HCT116 (cell line): ENCODE results near the gene PDK2. TPM values are rescaled to one million over a fixed set of nuclear protein-coding genes. Genes with fewer than 3 reads are reported as not detected.

Experiments
- ATAC-seq: fragments of 200-7000 bp; cut with Tn5 transposase; 2 replicates; pipeline ENCODE4 v1.9.1; 2020; ENCODE audit warnings: mild to moderate bottlenecking, moderate library complexity
- BruUV-seq: library from RNA; stranded (reverse); fragments of 400-500 nt; replicated peaks from 2 replicates; lab custom pipeline; 2021; lab: Mats Ljungman, UMichigan
- CTCF ChIA-PET: fragments of 300-600 bp; sonication (Branson Sonifier 250); formaldehyde crosslinking; loops from one replicate; lab custom pipeline; 2021; ENCODE audit warnings: antibody characterized with exemption; lab: Charles Lee
- POLR2A ChIA-PET: fragments of 300-600, 350-600 bp; sonication (Branson Sonifier 250); formaldehyde crosslinking; loops from one replicate; lab custom pipeline; 2021; ENCODE audit warnings: antibody characterized with exemption; lab: Charles Lee
- RAD21 ChIA-PET, 2 experiments: fragments of 300-600 bp; sonication (Branson Sonifier 250); formaldehyde crosslinking; loops; one replicate each; lab custom pipeline; 2023; ENCODE audit warnings: low total read pairs in 2 of 2; ENCODE audit not compliant: uncharacterized antibody in 2 of 2, unreplicated experiment in 2 of 2, low non-redundant PET in 1 of 2; lab: Charles Lee
- DNase-seq: peaks from one replicate; pipeline ENCODE4 v3.0.0-alpha.2; 2010; ENCODE audit warnings: low read depth, low spot score
- H2AFZ ChIP-seq: fragments of 200-600 bp; shearing (Covaris generic), sonication (generic); 2 replicates; pipeline ENCODE4 v1.6.1; 2017; ENCODE audit warnings: low read depth, mixed run types, mixed read lengths, antibody characterized with exemption, low read length; ENCODE audit not compliant: poor library complexity, severe bottlenecking
- H3K27ac ChIP-seq: 2 replicates; pipeline ENCODE4 v1.5.1; 2012; ENCODE audit warnings: low read depth, low read length
- H3K27me3 ChIP-seq: fragments of 200-600 bp; sonication (generic); 2 replicates; pipeline ENCODE4 v1.6.1; 2016; ENCODE audit warnings: mixed run types, low read length, mixed read lengths; ENCODE audit not compliant: insufficient read depth
- H3K36me3 ChIP-seq, 2 experiments: fragments of 200-500 bp in 1 of 2; fragments of 200-600 bp in 1 of 2; sonication (Bioruptor generic) in 1 of 2; sonication (generic) in 1 of 2; 2 replicates each; pipeline versions ENCODE4 v1.5.1 to v1.6.1; 2014 to 2016; ENCODE audit warnings: low read length in 2 of 2, inconsistent platforms in 1 of 2, mixed read lengths in 1 of 2, mixed run types in 1 of 2; ENCODE audit not compliant: insufficient read depth in 2 of 2, control insufficient read depth in 1 of 2
- H3K4me1 ChIP-seq, 2 experiments: fragments of 200-600 bp in 1 of 2; sonication (generic) in 1 of 2; 2 replicates each; pipeline versions ENCODE4 v1.5.1 to v1.6.1; 2012 to 2017; ENCODE audit warnings: low read length in 2 of 2, inconsistent platforms in 1 of 2, mild to moderate bottlenecking in 1 of 2, mixed read lengths in 1 of 2, mixed run types in 1 of 2, moderate library complexity in 1 of 2; ENCODE audit not compliant: insufficient read depth in 2 of 2, control insufficient read depth in 1 of 2
- H3K4me2 ChIP-seq: fragments of 200-600 bp; sonication (generic); 2 replicates; pipeline ENCODE4 v1.6.1; 2017; ENCODE audit warnings: mixed run types, low read length, mixed read lengths
- H3K4me3 ChIP-seq, 2 experiments: fragments of 200-600 bp in 1 of 2; sonication (generic) in 1 of 2; replicated peaks in 1 of 2; 2 replicates each; pipeline ENCODE4 v1.5.1; 2011 to 2016; ENCODE audit warnings: low read length in 2 of 2, control low read depth in 1 of 2, low read depth in 1 of 2, mild to moderate bottlenecking in 1 of 2, mixed read lengths in 1 of 2, mixed run types in 1 of 2
- H3K79me2 ChIP-seq: fragments of 200-600 bp; sonication (generic); 2 replicates; pipeline ENCODE4 v1.6.1; 2017; ENCODE audit warnings: mild to moderate bottlenecking, mixed run types, low read length, moderate library complexity, mixed read lengths; ENCODE audit not compliant: insufficient read depth
- H3K9ac ChIP-seq: fragments of 200-600 bp; sonication (generic); 2 replicates; pipeline ENCODE4 v1.6.1; 2016; ENCODE audit warnings: low read length, mixed read lengths
- H3K9me2 ChIP-seq: fragments of 200-600 bp; sonication (generic), shearing (Covaris generic); 2 replicates; pipeline ENCODE4 v1.6.1; 2017; ENCODE audit warnings: mixed run types, mild to moderate bottlenecking, moderate library complexity; ENCODE audit not compliant: insufficient read depth
- H3K9me3 ChIP-seq, 2 experiments: fragments of 200-500 bp in 1 of 2; fragments of 200-600 bp in 1 of 2; sonication (Bioruptor generic) in 1 of 2; sonication (generic) in 1 of 2; 2 replicates each; pipeline ENCODE4 v1.6.1; 2014 to 2017; ENCODE audit warnings: low read length in 2 of 2, mixed read lengths in 2 of 2, inconsistent platforms in 1 of 2, low read depth in 1 of 2, mild to moderate bottlenecking in 1 of 2, mixed run types in 1 of 2, moderate library complexity in 1 of 2; ENCODE audit not compliant: control insufficient read depth in 1 of 2, insufficient read depth in 1 of 2
- H4K20me1 ChIP-seq: fragments of 200-600 bp; sonication (generic), shearing (Covaris generic); 2 replicates; pipeline ENCODE4 v1.6.1; 2017; ENCODE audit warnings: mixed run types, mild to moderate bottlenecking, moderate library complexity; ENCODE audit not compliant: insufficient read depth
- CEBPB ChIP-seq: IDR thresholded peaks from 2 replicates; pipeline ENCODE4 v1.6.1; 2012; ENCODE audit warnings: low read depth
- CTCF ChIP-seq, 3 experiments: fragments of 200-600 bp in 1 of 3; sonication (generic) in 1 of 3; IDR thresholded peaks in 2 of 3; conservative IDR thresholded peaks in 1 of 3; 2 replicates each; pipeline ENCODE4 v1.5.1; 2012 to 2017; ENCODE audit warnings: low read depth in 2 of 3, low read length in 2 of 3, antibody characterized with exemption in 1 of 3, borderline replicate concordance in 1 of 3, control low read depth in 1 of 3, mild to moderate bottlenecking in 1 of 3, mixed read lengths in 1 of 3, mixed run types in 1 of 3, moderate library complexity in 1 of 3; ENCODE audit not compliant: insufficient read depth in 1 of 3
- EGR1 ChIP-seq: IDR thresholded peaks from 2 replicates; pipeline ENCODE4 v1.6.1; 2012; ENCODE audit warnings: low read depth
- ELF1 ChIP-seq: IDR thresholded peaks from 2 replicates; pipeline ENCODE4 v1.6.1; 2012; ENCODE audit warnings: low read depth, borderline replicate concordance
- EZH2phosphoT487 ChIP-seq: fragments of 200-600 bp; IDR thresholded peaks from 2 replicates; pipeline ENCODE4 v1.6.1; 2018; ENCODE audit warnings: antibody characterized with exemption, borderline replicate concordance
- FOSL1 ChIP-seq: IDR thresholded peaks from 2 replicates; pipeline ENCODE4 v1.6.1; 2012; ENCODE audit warnings: low read depth
- POLR2AphosphoS5 ChIP-seq: IDR thresholded peaks from 2 replicates; pipeline ENCODE4 v1.6.1; 2011; ENCODE audit warnings: mild to moderate bottlenecking, low read depth, low read length, moderate library complexity
- REST ChIP-seq: IDR thresholded peaks from 2 replicates; pipeline ENCODE4 v1.6.1; 2012; ENCODE audit warnings: low read depth
- TCF7L2 ChIP-seq: IDR thresholded peaks from 2 replicates; pipeline ENCODE4 v1.7.0; 2011; ENCODE audit warnings: borderline replicate concordance, inconsistent platforms; ENCODE audit not compliant: insufficient read depth, insufficient read length; ENCODE audit errors: extremely low read depth
- ZNF274 ChIP-seq: fragments of 200-500 bp; sonication (Bioruptor generic); IDR thresholded peaks from 2 replicates; pipeline ENCODE4 v1.6.1; 2014; ENCODE audit warnings: mild to moderate bottlenecking, low read depth, low read length, inconsistent platforms
- intact Hi-C: fragments of 100-400 bp; cut with micrococcal nuclease; formaldehyde crosslinking; loops from 2 replicates; pipeline ENCODE4 v1.10.0; 2022
- total RNA-seq: library from RNA; stranded (reverse); gene quantifications from one replicate; pipeline ENCODE4 v1.2.1, GENCODE V29; 2021; ENCODE audit not compliant: unreplicated experiment
- TF ChIP-seq, protein P1 (sequence below): IDR thresholded peaks from 2 replicates; pipeline ENCODE4 v1.6.1; 2012

The PDK2 gene
- total RNA-seq, 1 experiment from 2014 or later: 39.1 TPM

GRCh38 chr17:50094243-50094752 lies 853 bp upstream of the PDK2 start:
- DNase-seq: peak; percentile 88
- intact Hi-C loops: loop anchor here (1.0 kb wide), 1 partner anchor 203 kb away; no protein-coding TSS in a partner anchor
- Histone ChIP-seq H3K9ac (peak overlapping the region; percentile 26), H3K4me1 (peaks cover 12 to 35% of the 10 kb centered on the region in 2 experiments), H2AFZ (peak overlapping the region; percentile 89), H3K9me2 (no peaks in the 10 kb centered on the region), H3K9me3 (no peaks in the 10 kb centered on the region), H3K27me3 (no peaks in the 10 kb centered on the region), H3K4me3 (peak overlapping the region; percentile 84 to 96), H3K27ac (peak overlapping the region; percentile 47), H3K4me2 (peak overlapping the region; percentile 91), H3K79me2 (0 out of 2 replicates have a peak, but pooled peaks cover 6% of the 10 kb centered on the region), H3K36me3 (peaks cover 8 to 12% of the 10 kb centered on the region in 2 experiments; a peak in 3 of 4 replicates), H4K20me1 (no peaks in the 10 kb centered on the region)
- peak; percentile 65 for ATAC-seq
- TF ChIP-seq TCF7L2 (peak; percentile 53), ZNF274 (no peak), CTCF (IDR thresholded peaks at IDR 0.05 in 2 of 3, conservative IDR thresholded peaks at IDR 0.05 in 1 of 3; ENCODE audit: borderline replicate concordance in 1 of 3, insufficient read depth in 1 of 3, low read depth in 2 of 3, low read length in 2 of 3) (peak; percentile 90 to 99 (median 93))
- BruUV-seq: no TSS peak
- RAD21 ChIA-PET: interaction anchor here (0.7 to 1.6 kb wide), 7 partner anchors 15 to 155 kb away, joined by 3 to 5 read pairs (median 4); no protein-coding TSS in a partner anchor
- POLR2A ChIA-PET: interaction anchor here (0.6 to 3.5 kb wide), 6 partner anchors 12 to 66 kb away, joined by 3 to 18 read pairs (median 4); partner anchors contain the start of gene ITGA3
- CTCF ChIA-PET: interaction anchor here (0.6 to 4.6 kb wide), 42 partner anchors 9 to 398 kb away, joined by 3 to 55 read pairs (median 6); partner anchors contain the start of genes ITGA3, LRRC59 and SGCA

DNA sequence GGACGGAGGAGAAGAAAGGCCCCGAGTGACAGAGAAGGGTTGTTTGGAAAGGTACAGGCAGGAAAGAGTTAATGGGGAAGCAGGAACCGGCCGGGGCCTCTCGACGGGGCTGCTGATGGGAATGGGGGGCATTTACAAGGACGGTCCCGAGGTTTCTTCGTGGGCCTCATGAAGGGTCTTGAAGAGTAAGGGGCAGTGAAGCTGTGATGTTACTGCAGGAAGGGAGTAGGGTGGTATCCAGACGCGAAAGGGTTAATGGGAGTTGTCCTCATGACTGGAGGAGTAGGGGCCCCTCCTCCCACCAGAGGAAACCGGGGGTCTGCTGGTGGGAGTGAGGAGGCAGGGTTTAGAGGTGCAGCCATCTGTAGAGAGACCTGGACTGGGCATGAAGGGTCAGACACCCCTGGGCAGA lies 481 bp downstream of the PDK2 start:
- H3K27ac ChIP-seq: peak overlapping the region; percentile 64; the same call in 1 of the 2 replicates
- ChIA-PET CTCF (interaction anchor here (0.5 kb wide), 1 partner anchor 68 kb away, joined by 4 read pairs; no protein-coding TSS in a partner anchor), RAD21 (no interaction called here)
- TF ChIP-seq REST: no peak
- TF ChIP-seq FOSL1: no peak
- TF ChIP-seq ELF1: no peak
- no peak for TF ChIP-seq POLR2AphosphoS5
- TF ChIP-seq EZH2phosphoT487: no peak
- no peak for TF ChIP-seq EGR1
- TF ChIP-seq TCF7L2: no peak
- no peak for TF ChIP-seq CEBPB
- TF ChIP-seq, protein P1, sequence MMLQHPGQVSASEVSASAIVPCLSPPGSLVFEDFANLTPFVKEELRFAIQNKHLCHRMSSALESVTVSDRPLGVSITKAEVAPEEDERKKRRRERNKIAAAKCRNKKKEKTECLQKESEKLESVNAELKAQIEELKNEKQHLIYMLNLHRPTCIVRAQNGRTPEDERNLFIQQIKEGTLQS: no peak
- no peak for TF ChIP-seq ZNF274

More for the DNA sequence above, 481 bp downstream of the PDK2 start:
- H3K9me3 ChIP-seq: no peaks in the 10 kb centered on the region
- H3K9ac ChIP-seq: peak overlapping the region; percentile 83
- peaks cover 21 to 44% of the 10 kb centered on the region in 2 experiments for H3K4me1 ChIP-seq
- intact Hi-C loops: no loop called here
- no peaks in the 10 kb centered on the region for H3K27me3 ChIP-seq
- no peak overlapping the region for H2AFZ ChIP-seq
- POLR2A ChIA-PET: interaction anchor here (0.9 kb wide), 1 partner anchor 40 kb away, joined by 3 read pairs; the partner anchor contains the start of gene ITGA3
- no peaks in the 10 kb centered on the region for H3K9me2 ChIP-seq
- H3K36me3 ChIP-seq: peaks cover 0 to 7% of the 10 kb centered on the region in 2 experiments; a peak in 2 of 4 replicates
- H3K4me2 ChIP-seq: peak overlapping the region; percentile 91
- no peaks in the 10 kb centered on the region for H4K20me1 ChIP-seq
- 0 out of 2 replicates have a peak, but pooled peaks cover 6% of the 10 kb centered on the region for H3K79me2 ChIP-seq
- DNase-seq: no peak
- H3K4me3 ChIP-seq: peak overlapping the region; percentile 84 to 96
- no peak for ATAC-seq
- no TSS peak for BruUV-seq
